Stimulated activated CD4-positive, alpha-beta T cell treated with anti-CD3 and anti-CD28 coated beads, Interleukin-1b, Interleukin-23, amount 100 ng/mL, for 4 hours (primary cell): Measurements from ENCODE around the gene CCDC183.
"Not testable (repeated sequence)": the region's sequence is repeated elsewhere in the genome, so short reads cannot be mapped to it uniquely, and the experiment has no call there.

ENCODE experiments used
- DNase-seq, 2 donors: peaks; one replicate each; pipeline ENCODE4 v3.0.0-alpha.2; 2020; ENCODE audit warnings: low read depth in 2 of 2

CCDC183 gene

DNA sequence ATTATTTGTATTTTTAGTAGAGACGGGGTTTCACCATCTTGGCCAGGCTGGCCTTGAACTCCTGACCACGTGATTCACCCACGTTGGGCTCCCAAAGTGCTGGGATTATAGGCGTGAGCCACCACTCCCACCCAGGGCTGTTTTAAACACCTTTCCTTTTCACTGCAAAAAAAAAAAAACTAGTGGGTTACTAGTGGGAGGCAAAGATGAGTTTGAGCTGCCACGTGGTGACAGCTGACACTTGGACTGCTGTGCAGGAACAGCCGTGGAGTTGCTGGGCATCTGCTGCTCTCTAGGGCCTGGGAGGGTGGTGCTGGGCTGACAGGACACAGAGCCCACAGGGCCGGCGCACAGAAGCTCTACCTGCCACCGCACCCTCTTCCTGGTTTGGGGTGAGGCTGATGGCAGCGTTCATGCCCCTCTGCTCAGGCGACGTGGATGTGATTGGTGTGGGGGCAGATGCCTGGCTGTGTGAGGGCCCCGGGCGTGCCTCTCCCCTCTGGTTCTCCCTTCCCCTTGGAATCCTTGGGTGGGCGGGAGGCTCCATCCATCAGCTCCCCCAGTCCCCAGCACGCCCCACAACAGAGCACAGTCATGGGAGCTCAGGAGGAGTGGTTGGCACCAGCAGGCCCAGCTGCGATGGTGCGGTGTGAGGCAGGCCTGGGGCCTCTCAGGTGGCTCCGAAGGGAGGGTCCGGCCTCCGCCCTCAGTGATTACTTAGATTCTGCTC is 28.5 kb downstream of the CCDC183 start:
- DNase-seq = no peak

DNA sequence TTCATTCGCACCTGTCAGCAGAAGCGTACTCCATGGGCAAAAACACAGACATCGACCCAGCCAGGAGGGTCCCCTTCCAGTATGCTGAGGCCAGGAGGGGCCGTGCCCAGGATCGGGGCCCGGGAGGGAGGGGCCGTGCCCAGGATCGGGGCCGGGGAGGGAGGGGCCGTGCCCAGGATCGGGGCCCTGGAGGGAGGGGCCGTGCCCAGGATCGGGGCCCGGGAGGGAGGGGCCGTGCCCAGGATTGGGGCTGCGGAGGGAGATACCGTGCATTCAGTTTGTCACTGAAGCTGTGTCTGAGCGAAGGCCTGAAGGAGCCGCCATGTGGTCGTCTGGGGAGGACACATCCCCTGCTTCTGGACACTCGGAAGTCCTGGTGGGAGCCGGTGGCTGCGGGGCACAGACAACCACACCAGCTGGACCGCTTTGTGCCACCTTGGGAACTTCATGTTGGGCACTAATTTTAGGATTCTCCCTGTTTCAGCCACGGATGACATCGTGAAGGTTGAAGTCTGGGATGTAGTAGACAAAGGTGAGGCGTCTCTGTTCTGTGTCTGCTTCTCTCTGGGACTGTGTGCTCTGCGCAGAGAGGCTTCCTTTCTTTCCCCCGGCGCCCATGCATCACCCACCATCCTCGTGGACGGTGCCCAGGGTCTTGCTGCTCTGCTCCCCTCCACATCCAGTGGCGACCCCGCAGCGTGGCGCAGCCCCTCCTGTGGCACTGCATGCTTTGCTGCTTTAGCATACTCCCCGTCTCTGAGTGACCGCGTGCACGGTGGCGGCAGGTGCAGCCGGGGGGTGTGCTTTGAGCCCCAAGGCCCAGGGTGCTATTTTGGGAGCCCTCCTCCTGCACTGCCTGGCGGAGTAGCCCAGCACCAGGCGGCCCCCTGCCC is 29.4 kb downstream of the CCDC183 start:
- no peak for DNase-seq

DNA sequence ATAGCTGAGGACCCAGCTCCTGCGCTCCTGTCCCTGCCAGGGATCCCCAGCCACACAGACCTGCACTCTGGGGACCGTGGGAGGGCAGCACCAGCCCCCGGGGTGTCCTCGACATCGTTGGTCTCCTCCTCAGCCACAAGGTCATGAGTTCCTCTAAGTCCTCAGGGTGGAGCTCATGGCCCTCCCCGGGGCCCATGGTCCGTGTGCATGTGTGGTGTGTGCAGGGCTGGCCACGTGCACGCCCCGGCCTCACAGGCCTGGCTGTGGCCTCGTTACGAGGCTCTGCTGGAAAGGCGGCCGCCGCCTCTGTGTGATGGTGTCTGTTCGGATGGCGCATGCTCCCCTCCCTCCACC is 30.0 kb downstream of the CCDC183 start:
- DNase-seq = no peak

DNA sequence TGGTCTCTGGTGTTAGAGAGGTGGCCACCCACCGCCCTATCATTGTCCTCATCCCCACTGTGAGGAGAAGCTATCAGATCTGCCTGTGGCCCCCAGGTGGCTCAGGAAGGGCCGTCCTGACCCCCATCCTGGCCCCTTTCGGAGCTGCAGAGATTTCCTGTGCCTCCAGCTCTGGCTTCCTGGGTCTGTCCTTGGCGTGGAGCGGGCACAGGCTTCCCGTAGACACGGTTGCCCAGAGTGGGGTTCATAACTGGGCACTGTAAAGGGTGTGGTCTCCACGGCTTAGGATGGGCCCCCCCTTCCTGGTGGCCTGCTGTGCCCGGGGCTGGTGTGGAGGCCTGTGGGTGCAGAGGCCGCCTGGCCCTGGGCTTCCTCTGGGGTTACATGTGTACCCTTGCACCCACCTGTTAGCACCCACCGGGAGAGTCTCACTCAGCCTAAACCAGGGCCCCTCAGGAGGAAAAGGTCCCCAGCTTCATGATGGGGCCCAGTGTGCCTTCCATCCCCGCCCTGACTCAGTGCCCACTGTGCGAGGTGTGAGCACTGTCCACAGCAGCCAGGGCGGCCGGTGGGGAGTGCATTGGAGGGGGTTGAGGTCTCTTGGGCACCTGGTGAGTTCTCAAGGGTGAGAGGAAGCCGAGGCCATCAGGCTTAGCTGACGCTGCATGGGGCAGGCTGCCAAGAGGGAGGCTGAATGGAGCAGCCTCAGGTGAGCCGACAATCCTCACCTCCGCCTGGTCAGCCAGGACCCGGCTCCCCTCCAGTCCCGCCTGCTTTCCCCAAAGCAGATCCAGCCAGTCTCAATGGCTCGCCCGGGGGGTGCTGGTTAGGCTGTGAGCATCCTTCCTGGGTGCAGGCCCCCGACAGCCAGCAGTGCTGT is 30.8 kb downstream of the CCDC183 start:
- no peak for DNase-seq

DNA sequence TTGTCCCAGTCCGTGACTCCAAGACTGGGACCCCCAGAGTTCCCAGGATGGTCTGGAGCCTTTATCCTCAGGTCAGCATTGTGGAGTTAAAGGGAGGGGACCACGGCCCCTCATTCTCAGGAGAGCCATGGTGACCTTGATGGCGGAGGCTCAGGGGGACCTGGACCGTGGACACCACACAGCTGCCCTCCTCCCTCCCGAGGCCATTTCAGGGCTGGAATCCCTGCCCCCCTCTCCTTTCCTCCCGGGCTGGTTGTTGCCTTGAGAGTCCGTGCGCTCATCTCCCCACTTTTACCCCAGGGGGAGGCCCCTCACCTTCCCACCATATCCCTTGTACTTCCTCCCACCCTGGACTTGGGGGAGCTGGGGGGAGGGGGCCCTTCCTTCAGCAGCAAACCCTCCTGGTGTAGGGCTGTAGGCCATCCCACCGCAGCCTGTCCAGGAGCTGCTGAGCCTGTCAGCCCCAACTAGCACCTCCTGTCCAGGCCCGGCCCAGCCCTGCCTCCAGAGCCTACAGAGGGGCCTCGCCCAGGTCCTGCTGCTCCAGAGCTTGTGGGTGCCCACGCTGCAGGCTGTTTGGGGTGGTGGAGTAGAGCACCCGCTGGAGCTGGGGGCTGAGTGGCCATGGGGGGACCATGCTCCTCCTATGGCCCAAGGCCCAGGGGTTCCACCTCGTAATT is 31.8 kb downstream of the CCDC183 start:
- DNase-seq = no peak

DNA sequence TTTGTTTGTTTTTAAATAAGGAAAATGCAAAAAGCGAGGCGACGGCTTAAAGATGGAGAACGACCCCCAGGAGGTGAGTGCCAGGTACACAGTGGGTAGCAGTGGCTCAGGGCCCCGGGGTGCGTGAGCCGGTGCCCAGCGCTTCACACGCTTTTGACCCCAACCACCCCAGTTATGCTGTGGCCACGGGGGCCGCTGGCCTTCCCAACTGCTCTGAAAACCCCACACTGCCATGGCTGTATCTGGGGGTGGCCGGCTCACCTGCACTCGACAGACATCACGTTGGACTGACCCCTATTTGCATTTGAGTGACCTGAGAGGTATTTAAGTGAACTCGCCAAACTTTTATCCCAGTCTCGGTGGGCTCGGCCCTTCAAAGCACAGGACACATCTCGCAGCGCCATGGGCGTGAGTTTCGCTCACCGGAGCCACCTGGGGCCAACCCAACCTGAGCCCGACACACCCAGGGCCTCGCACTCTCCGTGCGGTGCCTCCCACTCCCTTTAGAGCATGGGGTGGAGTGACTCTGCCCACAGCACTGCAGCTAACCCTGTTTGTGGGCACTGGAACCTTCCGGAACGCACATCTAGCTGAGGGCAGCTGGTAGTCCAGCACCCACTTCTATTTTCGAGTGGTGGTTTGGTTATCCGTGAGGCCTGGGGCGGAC is 32.5 kb downstream of the CCDC183 start:
- DNase-seq = no peak

DNA sequence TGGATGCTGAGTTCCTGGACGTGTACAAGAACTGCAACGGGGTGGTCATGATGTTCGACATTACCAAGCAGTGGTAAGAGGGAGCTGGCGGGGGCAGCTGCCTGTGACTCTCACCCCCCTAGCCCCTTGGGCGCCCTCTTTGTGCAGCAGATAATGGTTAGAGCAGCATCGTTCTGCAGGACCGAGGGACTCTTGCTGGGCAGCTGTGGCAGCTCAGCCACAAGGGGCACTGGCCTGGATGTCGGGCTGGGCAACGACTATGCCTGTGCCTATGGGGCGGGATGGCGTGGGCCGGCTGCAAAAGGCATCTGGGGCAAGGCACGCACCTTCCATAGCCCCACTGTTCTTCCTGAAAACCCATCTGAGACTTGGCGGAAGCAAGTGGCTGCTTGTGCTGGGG is 33.3 kb downstream of the CCDC183 start:
- no peak for DNase-seq

DNA sequence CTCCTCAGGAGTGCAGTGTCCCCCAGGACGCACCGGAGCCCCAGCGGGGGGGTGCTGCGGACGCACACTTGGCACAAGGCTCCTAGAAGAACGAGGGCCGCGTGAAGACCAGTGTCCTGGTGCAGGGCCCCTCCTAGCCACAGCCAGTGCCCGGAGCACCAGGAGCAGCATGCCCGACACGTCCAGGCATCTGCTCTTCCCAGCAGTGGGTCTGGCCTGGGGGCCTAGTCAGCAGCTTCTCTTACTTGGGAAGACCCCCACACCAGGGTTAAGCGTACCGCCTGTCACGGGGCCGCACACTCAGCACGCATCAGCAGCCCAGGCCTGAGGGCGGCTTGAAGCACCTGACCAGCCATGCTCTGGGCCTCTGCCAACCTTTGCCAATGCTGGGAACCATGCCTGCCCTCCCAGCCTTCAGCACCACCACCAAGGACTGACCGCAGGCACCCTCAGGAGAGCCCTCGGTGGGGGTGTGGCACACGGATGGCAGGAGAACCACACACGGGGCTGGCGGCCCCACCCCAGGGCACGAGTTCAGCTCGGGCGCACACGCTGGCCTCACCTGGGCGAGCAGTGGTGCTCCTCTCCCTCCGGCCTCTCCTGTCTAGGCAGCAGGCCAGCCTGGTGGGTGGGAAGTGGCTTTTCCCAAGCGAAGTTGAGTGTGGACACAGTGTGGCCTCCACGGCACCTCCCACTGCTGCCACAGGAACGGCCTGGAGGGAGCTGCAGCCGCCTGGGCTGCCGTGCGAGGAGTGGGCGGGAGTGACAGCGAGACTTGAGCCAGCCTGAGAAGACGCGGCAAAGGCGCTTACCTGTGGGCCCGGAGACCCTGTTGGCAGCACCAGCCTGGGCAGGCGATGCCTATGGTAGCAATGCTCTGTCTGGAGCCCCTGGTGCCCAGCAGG is 34.1 kb downstream of the CCDC183 start:
- DNase-seq = no peak

DNA sequence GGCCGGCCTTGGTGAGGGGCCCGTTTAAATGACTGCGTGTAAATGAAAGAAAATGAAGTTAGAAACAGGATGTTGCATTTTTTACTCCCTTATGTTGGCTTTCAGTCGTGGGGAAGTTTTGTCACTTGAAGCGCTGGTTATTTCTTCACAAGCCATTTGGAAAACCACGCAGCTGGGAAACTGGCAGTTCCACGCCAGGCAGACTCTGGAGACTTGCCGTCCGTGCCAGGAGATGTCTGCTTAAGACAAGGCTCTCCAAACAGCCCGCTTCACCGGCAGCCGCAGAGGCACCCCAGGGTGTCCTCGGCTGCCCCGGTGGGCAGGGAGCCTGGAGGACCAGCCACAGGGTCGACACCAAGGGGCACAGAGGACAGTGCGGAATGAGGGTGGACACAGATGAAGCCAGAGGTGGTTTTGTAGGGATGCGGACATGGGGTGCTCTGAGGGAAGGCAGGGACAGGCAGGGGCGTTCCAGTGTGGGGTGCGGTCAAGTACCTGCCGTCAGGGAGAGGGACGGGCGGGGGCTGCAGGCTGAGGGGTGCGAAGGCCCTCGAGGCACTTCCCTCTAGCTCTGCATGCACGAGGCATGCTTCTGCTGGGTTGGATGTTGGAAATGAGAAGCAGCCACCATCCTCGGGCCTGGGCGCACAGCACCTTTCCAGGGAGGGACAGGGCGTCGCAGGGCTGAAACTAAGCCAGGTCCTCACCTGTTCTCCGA is 35.0 kb downstream of the CCDC183 start:
- no peak for DNase-seq

DNA sequence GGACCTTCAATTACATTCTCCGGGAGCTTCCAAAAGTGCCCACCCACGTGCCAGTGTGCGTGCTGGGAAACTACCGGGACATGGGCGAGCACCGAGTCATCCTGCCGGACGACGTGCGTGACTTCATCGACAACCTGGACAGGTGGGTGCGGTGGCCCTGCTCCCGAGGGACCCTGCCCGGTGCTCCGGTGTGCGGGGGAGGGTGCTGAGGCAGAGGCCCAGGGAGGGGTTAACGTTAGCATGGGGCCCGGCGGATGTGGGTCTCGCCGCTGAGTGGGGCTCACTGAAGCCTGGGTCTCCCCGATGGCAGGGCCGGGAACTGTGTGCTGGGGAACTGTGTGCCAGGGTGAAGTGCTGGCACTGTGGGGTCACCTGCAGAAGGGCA is 35.6 kb downstream of the CCDC183 start:
- DNase-seq = no peak

DNA sequence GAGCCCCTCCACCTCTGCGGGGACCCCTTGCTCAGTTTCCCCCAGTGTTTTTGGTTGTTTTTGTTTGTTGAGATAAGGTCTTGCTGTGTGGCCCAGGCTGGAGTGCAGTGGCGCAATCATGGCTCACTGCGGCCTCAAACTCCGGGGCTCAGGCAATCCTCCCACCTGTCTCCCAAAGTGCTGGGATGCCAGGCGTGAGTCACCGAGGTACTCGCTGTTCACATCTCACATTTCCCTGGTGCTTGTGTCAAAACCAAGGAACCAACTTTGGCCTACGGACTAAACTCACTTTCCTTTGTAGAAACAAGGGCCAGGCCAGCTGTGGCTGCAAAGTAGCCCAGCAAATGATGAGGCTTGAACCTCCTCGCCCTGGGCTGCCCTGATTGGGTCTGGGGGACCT is 36.4 kb downstream of the CCDC183 start:
- no peak for DNase-seq

DNA sequence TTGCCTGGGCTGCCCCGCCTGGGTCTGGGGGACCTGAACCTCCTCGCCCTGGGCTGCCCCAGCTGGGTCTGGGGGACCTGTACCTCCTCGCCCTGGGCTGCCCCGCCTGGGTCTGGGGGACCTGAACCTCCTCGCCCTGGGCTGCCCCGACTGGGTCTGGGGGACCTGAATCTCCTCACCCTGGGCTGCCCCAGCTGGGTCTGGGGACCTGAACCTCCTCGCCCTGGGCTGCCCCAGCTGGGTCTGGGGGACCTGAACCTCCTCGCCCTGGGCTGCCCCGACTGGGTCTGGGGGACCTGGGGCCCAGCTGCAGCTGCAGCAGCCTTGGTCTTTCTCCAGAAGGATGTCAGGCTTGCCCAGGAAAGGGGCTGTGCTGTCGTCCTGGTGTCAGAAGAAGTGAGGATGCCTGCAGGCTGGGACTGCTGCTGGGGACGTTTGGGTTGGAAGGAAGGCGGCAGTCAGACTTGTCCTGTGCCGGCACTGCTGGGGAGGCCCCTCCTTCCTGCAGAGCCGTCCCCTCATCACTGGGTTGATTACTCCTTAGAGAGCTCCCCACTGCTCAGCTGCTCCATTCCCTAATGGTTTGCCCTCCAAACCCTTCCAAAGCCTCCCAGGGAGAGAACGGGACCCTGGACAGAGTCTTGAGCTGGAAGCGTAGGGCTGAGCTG is 37.4 kb downstream of the CCDC183 start:
- not testable (repeated sequence) for DNase-seq

DNA sequence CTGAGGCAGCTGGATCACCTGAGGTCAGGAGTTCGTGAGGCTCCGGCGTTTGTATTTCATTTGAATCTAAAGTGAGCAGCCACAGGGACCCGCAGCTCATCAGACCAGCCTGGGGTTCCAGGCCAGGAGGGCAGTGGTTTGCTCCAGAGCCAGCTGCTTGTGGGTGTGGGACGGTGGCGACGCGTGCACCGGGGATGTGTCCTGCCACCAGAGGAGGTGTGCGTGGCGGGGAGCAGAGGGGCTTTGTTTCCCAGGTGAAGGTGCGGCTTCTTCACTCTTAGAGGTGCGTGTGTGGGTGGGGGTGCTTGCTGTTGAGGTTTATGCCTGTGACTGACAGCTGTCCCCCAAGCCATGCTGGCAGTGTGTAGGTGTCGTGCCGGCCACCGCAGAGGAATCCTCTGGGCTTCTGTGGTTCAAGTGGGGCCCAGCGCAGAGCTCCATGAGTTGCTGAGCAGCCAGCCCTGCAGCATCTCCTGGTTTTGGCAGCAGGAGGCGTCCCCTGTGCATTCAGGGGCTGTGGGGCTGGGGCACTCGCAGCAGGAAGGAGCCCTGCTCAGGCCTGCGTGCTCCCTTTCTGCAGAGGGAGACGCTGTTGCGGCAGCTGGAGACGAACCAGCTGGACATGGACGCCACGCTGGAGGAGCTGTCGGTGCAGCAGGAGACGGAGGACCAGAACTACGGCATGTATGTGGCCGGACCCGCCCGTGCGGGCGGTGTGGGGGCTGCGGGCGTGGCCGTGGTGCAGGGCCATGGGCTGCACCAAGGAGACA is 39.2 kb downstream of the CCDC183 start:
- no peak for DNase-seq

DNA sequence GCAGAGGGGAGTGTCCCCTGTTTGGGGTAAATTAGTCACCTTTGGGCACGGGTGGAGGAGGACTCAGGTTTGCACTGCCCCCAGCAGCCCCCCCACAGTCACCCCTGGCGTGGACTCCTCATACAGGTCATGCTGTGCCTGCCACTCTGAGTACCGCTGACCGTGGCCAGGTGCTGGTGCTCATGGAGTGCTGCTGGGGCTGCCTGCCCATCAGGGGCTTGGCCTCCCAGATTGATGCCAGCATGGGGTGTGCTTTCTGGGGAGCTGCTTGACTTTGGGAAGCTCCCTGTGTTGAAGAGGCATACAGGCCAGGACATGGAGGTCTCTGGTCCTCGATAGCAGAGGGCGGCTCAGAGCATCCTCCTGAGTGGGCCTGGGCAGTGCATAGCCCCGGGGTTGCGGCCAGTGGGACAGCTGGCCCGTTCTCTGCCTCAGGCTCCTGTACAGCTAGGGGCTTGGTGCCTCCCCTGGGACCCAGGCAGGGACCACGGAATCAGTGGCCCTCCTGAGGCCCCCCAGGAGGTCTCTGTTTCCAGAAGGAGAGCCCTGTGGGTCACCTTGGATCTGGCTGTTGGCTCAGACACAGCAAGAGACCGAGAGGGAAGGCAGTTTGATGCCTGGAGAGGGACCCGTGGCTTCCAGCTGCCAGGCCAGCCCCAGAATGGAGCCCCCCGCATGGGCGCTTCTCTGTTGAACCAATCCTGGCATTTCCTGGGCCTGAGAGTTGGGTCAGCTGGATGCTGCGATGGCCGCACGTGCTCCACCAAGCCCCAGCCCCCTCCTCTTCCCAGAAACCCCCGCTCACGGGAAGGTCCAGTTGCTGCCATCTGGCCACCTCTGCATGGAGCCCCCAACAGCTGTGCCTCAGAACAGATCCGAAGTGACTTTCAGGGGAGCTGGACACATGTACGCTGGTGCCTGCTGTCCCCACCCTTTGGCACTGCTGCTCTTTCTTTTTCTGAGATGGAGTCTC is 40.1 kb downstream of the CCDC183 start:
- no peak for DNase-seq

DNA sequence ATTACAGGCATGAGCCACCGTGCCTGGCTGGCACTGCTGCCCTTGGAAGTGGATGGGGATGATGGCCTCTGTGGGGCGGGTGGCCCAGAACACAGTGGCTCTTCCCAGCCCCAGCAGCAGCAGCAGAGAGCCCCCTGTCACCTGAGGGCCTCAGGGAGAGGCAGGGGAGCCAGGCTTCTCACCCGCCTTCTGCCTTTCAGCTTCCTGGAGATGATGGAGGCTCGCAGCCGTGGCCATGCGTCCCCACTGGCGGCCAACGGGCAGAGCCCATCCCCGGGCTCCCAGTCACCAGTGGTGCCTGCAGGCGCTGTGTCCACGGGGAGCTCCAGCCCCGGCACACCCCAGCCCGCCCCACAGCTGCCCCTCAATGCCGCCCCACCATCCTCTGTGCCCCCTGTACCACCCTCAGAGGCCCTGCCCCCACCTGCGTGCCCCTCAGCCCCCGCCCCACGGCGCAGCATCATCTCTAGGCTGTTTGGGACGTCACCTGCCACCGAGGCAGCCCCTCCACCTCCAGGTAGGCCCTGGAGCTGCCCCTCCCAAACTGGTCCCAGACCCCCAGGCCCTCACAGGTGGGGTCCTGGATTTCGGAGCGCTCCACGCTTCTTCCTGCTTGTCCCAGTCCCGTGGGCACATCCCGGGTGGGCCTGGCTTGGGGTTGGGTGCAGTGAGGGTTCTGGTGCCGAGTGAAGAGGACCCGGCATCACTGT is 41.2 kb downstream of the CCDC183 start:
- no peak for DNase-seq

DNA sequence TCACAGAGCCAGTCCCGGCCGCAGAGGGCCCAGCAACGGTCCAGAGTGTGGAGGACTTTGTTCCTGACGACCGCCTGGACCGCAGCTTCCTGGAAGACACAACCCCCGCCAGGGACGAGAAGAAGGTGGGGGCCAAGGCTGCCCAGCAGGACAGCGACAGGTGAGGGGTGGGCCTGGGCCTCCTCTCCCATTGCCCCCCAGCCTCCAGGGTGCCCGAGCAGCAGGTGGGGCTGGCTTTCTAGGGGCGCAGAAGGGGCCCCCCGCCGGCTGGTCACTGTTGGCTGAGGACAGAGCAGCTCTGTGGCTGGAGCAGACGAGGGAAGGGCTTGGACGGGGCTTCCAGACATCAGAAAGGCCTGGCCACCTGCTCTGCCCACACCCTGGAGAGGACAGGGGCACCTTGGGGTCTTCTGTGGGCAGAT is 41.7 kb downstream of the CCDC183 start:
- not testable (repeated sequence) for DNase-seq
